SK-N-MC (cell line): Measurements from ENCODE around the gene PGLYRP4.

ENCODE experiments used
- EZH2 ChIP-seq: fragments of 200-600 bp; sonication (generic); IDR thresholded peaks from one replicate; pipeline ENCODE4 v1.6.1; 2017; ENCODE audit warnings: antibody characterized with exemption
- FOXP2 ChIP-seq: optimal IDR thresholded peaks from 2 replicates; pipeline ENCODE3; 2011; ENCODE audit warnings: mild to moderate bottlenecking, moderate library complexity; ENCODE audit not compliant: insufficient read depth; ENCODE audit errors: extremely low read length, control extremely low read depth
- POLR2AphosphoS5 ChIP-seq: IDR thresholded peaks from 2 replicates; pipeline ENCODE4 v1.6.1; 2012; ENCODE audit warnings: mild to moderate bottlenecking, low read depth, low read length, borderline replicate concordance

GRCh38 chr1:153380711-153381110 is 32.1 kb upstream of the PGLYRP4 start:
- TF ChIP-seq POLR2AphosphoS5 (no peak), EZH2 (no peak), FOXP2 (no peak)
